IgD-negative memory B cell (primary cell): Measurements from ENCODE around the gene DYNC2H1. TPM values are rescaled to one million over a fixed set of nuclear protein-coding genes. Genes with fewer than 3 reads are reported as not detected.
A peak's percentile ranks its signal among the peaks of the same experiment; 100 is the strongest.

Source experiments
- H3K27ac Mint-ChIP-seq, 3 donors: one replicate each; pipeline ENCODE4 v1.8.0; 2020 to 2022; ENCODE audit warnings: mild to moderate bottlenecking in 3 of 3, mixed read lengths in 3 of 3, moderate library complexity in 1 of 3
- H3K27me3 Mint-ChIP-seq: one replicate; pipeline ENCODE4 v1.8.0; 2021; ENCODE audit warnings: mixed read lengths
- H3K36me3 Mint-ChIP-seq: one replicate; pipeline ENCODE4 v1.8.0; 2020; ENCODE audit warnings: mild to moderate bottlenecking, mixed read lengths
- H3K4me1 Mint-ChIP-seq, 3 donors: one replicate each; pipeline ENCODE4 v1.8.0; 2020 to 2022; ENCODE audit warnings: mixed read lengths in 3 of 3, mild to moderate bottlenecking in 1 of 3
- H3K4me3 Mint-ChIP-seq, 4 donors: one replicate each; pipeline ENCODE4 v1.8.0; 2020 to 2022; ENCODE audit warnings: mild to moderate bottlenecking in 4 of 4, mixed read lengths in 4 of 4, moderate library complexity in 3 of 4
- H3K9me3 Mint-ChIP-seq, 3 donors: one replicate each; pipeline ENCODE4 v1.8.0; 2020 to 2021; ENCODE audit warnings: mixed read lengths in 3 of 3, mild to moderate bottlenecking in 1 of 3
- polyA plus RNA-seq: library from polyadenylated mRNA; unstranded; fragments of 300-500 nt; fragmentation: Illumina TruSeq; gene quantifications from one replicate; pipeline ENCODE4 v1.2.3, GENCODE V29; 2021

The DYNC2H1 gene
- polyA plus RNA-seq, 1 donor from 2014 or later, result 0.29 TPM

DNA sequence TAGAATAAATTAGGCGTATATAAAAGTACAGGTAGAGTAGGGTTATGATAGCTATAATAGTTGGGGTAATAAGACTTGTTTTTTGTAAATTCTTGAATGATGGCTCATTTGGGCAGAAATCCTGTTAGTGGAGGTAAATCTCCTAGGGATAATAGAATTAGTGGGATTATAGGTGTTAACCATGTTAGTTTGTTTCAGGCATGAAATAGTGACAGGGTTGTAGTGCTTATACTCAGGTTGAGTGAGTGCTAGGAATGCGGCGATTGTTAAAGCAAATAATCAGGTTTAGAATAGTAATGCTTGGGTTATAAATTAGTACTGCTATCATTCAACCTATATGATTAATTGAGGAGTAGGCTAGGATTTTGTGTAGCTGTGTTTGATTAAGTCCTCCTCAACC lies 297.1 kb downstream of the DYNC2H1 start:
- no peak overlapping the region for H3K4me3 Mint-ChIP-seq
- no peaks in the 10 kb centered on the region for H3K4me1 Mint-ChIP-seq
- H3K9me3 Mint-ChIP-seq, result peaks cover 0 to 4% (median 2%) of the 10 kb centered on the region in 3 donors
- H3K27me3 Mint-ChIP-seq, result no peaks in the 10 kb centered on the region
- H3K36me3 Mint-ChIP-seq, result no peaks in the 10 kb centered on the region
- H3K27ac Mint-ChIP-seq, result no peak overlapping the region

- Mint-ChIP-seq H3K36me3 (no peaks in the 10 kb centered on the region), H3K4me3 (no peak overlapping the region), H3K9me3 (peaks cover 0 to 2% (median 0%) of the 10 kb centered on the region in 3 donors), H3K27ac (no peak overlapping the region), H3K4me1 (no peaks in the 10 kb centered on the region), H3K27me3 (no peaks in the 10 kb centered on the region)
Observed at GRCh38 chr11:103407641-103408040, 298.4 kb downstream of the DYNC2H1 start.

DNA sequence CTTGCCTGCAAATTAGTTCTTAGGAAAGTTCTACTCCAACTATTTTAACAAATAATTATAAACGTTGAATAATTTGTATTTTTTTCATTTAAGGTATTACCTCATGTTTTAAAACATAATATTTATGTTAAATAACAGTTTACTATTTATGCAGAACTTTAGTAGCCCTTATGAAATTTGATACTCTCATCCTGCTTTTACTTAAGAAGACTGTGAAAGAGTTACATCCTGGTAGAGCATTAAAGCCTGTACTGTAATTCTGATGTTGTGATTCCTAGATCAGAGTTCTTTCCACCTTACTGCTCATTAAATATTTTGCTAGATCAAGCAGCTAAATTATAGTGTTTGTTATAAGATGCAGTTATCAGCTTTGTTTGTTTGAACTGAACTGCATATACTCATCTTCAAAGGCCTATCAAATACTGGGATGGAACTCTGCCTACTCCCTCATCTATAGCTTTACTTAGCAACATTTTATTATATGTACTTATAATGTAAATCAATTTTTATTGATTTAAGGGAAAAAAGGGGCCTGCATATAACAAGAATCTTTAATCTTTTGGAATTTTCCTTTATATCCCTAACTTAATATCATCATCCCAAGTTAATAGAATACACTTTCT lies 304.2 kb downstream of the DYNC2H1 start:
- H3K36me3 Mint-ChIP-seq, result peaks cover 2% of the 10 kb centered on the region
- peaks cover 0 to 1% (median 0%) of the 10 kb centered on the region in 3 donors for H3K9me3 Mint-ChIP-seq
- H3K4me3 Mint-ChIP-seq, result no peak overlapping the region
- H3K27ac Mint-ChIP-seq, result no peak overlapping the region
- no peaks in the 10 kb centered on the region for H3K27me3 Mint-ChIP-seq
- H3K4me1 Mint-ChIP-seq, result no peaks in the 10 kb centered on the region

GRCh38 chr11:103418014-103418413 lies 308.8 kb downstream of the DYNC2H1 start:
- Mint-ChIP-seq H3K27ac (no peak overlapping the region), H3K4me1 (peaks cover 0 to 2% (median 0%) of the 10 kb centered on the region in 3 donors), H3K36me3 (peaks cover 2% of the 10 kb centered on the region), H3K4me3 (no peak overlapping the region), H3K9me3 (peaks cover 0 to 6% (median 2%) of the 10 kb centered on the region in 3 donors), H3K27me3 (no peaks in the 10 kb centered on the region)

DNA sequence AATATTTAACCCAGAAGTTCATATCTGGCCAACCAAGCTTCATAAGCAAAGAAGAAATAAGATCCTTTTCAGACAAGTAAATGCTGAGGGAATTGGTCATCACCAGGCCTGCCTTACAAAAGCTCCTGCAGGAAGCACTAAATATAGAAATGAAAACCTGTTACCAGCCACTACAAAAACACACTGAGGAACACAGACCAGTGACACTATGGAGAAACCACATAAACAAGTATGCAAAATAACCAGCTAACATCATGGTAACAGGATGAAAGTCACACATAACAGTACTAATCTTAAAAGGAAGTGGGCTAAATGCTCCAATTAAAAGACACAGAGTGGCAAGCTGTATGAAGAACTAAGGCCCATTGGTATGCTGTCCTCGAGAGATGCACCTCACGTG lies 311.4 kb downstream of the DYNC2H1 start:
- Mint-ChIP-seq H3K4me3 (no peak overlapping the region), H3K27me3 (no peaks in the 10 kb centered on the region), H3K9me3 (peaks cover 0 to 6% (median 2%) of the 10 kb centered on the region in 3 donors), H3K27ac (no peak overlapping the region), H3K4me1 (peaks cover 0 to 2% (median 0%) of the 10 kb centered on the region in 3 donors), H3K36me3 (no peaks in the 10 kb centered on the region)

- no peaks in the 10 kb centered on the region for H3K9me3 Mint-ChIP-seq
- peaks cover 3% of the 10 kb centered on the region for H3K36me3 Mint-ChIP-seq
- H3K4me3 Mint-ChIP-seq, result no peak overlapping the region
- H3K27ac Mint-ChIP-seq, result no peak overlapping the region
- H3K27me3 Mint-ChIP-seq, result no peaks in the 10 kb centered on the region
- H3K4me1 Mint-ChIP-seq, result no peaks in the 10 kb centered on the region
Observed at GRCh38 chr11:103433386-103434072, 324.3 kb downstream of the DYNC2H1 start.

- H3K4me1 Mint-ChIP-seq, result no peaks in the 10 kb centered on the region
- H3K36me3 Mint-ChIP-seq, result peaks cover 3% of the 10 kb centered on the region
- no peak overlapping the region for H3K27ac Mint-ChIP-seq
- no peaks in the 10 kb centered on the region for H3K27me3 Mint-ChIP-seq
- no peak overlapping the region for H3K4me3 Mint-ChIP-seq
- H3K9me3 Mint-ChIP-seq, result no peaks in the 10 kb centered on the region
Observed at GRCh38 chr11:103434073-103434411, 324.8 kb downstream of the DYNC2H1 start.

GRCh38 chr11:103436131-103436770 lies 327.0 kb downstream of the DYNC2H1 start:
- Mint-ChIP-seq H3K36me3 (peaks cover 2% of the 10 kb centered on the region), H3K4me3 (no peak overlapping the region)

GRCh38 chr11:103441021-103441420 lies 331.8 kb downstream of the DYNC2H1 start:
- Mint-ChIP-seq H3K36me3 (peaks cover 1% of the 10 kb centered on the region), H3K27me3 (no peaks in the 10 kb centered on the region), H3K27ac (no peak overlapping the region), H3K4me3 (no peak overlapping the region), H3K9me3 (no peaks in the 10 kb centered on the region), H3K4me1 (no peaks in the 10 kb centered on the region)

More at GRCh38 chr11:103436131-103436770, 327.0 kb downstream of the DYNC2H1 start:
- H3K4me1 Mint-ChIP-seq, result no peaks in the 10 kb centered on the region
- no peaks in the 10 kb centered on the region for H3K27me3 Mint-ChIP-seq
- H3K27ac Mint-ChIP-seq, result no peak overlapping the region
- H3K9me3 Mint-ChIP-seq, result no peaks in the 10 kb centered on the region

DNA sequence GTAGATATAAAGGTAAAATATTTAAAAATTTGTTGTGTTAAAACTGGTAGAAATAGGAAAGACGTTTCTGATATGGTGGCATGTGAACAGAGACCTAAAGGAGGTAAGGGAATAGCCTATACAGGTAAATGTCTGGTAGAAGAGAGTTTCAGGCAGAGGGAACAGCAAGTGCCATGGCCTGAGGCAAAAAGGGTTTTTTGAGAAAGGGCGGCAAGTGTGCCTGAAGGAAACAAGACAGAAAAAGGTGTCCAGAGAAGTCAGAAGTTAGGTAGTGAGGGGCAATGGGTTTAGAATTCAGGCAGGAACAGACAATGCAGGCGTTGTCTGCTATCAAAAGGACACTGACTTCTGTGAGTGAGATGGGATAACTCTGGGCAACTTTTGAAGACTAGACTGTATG lies 339.7 kb downstream of the DYNC2H1 start:
- peaks cover 0 to 1% (median 0%) of the 10 kb centered on the region in 3 donors for H3K4me1 Mint-ChIP-seq
- no peak overlapping the region for H3K4me3 Mint-ChIP-seq
- no peaks in the 10 kb centered on the region for H3K27me3 Mint-ChIP-seq
- peaks cover 1% of the 10 kb centered on the region for H3K36me3 Mint-ChIP-seq
- no peak overlapping the region for H3K27ac Mint-ChIP-seq
- no peaks in the 10 kb centered on the region for H3K9me3 Mint-ChIP-seq

GRCh38 chr11:103450241-103450640 lies 341.0 kb downstream of the DYNC2H1 start:
- H3K27me3 Mint-ChIP-seq, result no peaks in the 10 kb centered on the region
- H3K27ac Mint-ChIP-seq, result no peak overlapping the region
- H3K9me3 Mint-ChIP-seq, result no peaks in the 10 kb centered on the region
- H3K4me1 Mint-ChIP-seq, result peaks cover 0 to 1% (median 0%) of the 10 kb centered on the region in 3 donors
- no peak overlapping the region for H3K4me3 Mint-ChIP-seq
- peaks cover 1% of the 10 kb centered on the region for H3K36me3 Mint-ChIP-seq

DNA sequence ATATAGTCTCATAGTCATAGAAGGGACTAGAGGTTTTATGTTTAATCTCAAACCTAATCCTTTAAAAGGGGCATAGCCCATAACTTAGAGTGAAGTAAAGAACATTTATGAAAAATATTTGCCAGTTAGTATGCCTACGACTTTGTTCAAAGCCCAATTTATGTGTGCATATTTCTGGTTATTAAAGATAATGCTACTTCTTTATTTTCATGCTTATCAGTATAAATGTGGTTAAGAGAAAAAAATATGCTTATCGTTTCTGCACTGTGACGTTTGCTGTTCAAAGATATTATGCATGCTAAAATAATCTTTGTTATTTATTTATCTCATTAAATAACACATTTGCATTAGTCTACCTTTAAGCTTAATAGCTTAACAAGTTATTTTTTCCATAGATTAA lies 343.9 kb downstream of the DYNC2H1 start:
- Mint-ChIP-seq H3K9me3 (no peaks in the 10 kb centered on the region), H3K4me3 (no peak overlapping the region), H3K4me1 (peaks cover 0 to 1% (median 0%) of the 10 kb centered on the region in 3 donors), H3K36me3 (no peaks in the 10 kb centered on the region), H3K27ac (no peak overlapping the region), H3K27me3 (no peaks in the 10 kb centered on the region)

DNA sequence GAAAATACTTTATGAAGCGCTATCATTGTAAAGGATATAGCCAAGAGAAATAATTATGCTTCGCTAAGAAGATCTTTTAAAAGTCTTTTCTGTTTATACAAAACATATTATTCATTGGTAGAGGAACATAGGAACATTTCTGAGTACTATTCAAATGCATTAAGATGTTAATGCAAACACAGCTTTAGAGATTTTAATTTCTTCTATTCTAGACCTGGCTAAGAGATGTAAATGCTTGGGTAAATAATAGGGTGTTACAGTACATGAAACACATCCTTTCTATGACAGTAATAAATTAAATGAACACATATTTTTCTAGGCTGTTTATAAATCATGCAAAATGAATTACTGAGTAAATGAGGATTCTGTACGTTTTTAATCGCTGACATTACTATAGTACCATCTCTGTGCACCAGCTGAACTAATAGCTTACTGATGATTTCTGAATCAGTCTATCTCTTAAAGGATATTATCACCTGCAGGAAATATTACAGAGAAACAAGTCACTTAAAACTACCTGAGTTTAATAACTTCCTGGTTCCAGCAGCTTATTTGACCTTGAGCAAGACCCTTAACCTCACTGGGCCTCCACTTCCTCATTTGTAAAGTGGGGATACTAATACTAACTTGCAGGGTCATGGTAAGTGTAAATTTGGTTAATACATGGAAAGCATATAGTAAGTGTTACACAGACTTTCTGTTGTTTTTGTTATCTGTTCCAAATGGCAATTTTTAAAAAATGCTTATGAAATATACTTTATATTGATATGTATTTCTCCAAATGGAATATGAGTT lies 344.9 kb downstream of the DYNC2H1 start:
- H3K36me3 Mint-ChIP-seq, result peaks cover 1% of the 10 kb centered on the region
- no peak overlapping the region for H3K27ac Mint-ChIP-seq
- no peaks in the 10 kb centered on the region for H3K4me1 Mint-ChIP-seq
- no peak overlapping the region for H3K4me3 Mint-ChIP-seq
- H3K9me3 Mint-ChIP-seq, result no peaks in the 10 kb centered on the region
- H3K27me3 Mint-ChIP-seq, result no peaks in the 10 kb centered on the region

- H3K27ac Mint-ChIP-seq, result no peak overlapping the region
- no peaks in the 10 kb centered on the region for H3K4me1 Mint-ChIP-seq
- no peaks in the 10 kb centered on the region for H3K9me3 Mint-ChIP-seq
- H3K4me3 Mint-ChIP-seq, result no peak overlapping the region
- peaks cover under 1% of the 10 kb centered on the region for H3K36me3 Mint-ChIP-seq
- H3K27me3 Mint-ChIP-seq, result no peaks in the 10 kb centered on the region
Observed at GRCh38 chr11:103464420-103464819, 355.2 kb downstream of the DYNC2H1 start.

- Mint-ChIP-seq H3K4me1 (no peaks in the 10 kb centered on the region), H3K36me3 (no peaks in the 10 kb centered on the region), H3K9me3 (no peaks in the 10 kb centered on the region), H3K27ac (peak overlapping the region in 1 of 3 donors; percentile 2), H3K27me3 (no peaks in the 10 kb centered on the region), H3K4me3 (no peak overlapping the region)
Observed at GRCh38 chr11:103465555-103466140, 356.4 kb downstream of the DYNC2H1 start.
